Loucy (cell line): ENCODE measurements around the gene CCDC187.

Experiments
- H2AFZ ChIP-seq: fragments of 200-600 bp; sonication (generic); 2 replicates; pipeline ENCODE4 v1.6.0; 2016; ENCODE audit warnings: antibody characterized with exemption, mild to moderate bottlenecking, low read length, moderate library complexity
- H3F3A ChIP-seq: fragments of 200-600 bp; 2 replicates; pipeline ENCODE4 v1.6.0; 2016; ENCODE audit warnings: antibody characterized with exemption, low read depth, mild to moderate bottlenecking
- H3K27me3 ChIP-seq: fragments of 200-600 bp; sonication (generic); 2 replicates; pipeline ENCODE4 v1.6.1; 2014; ENCODE audit warnings: low read length, mild to moderate bottlenecking; ENCODE audit not compliant: insufficient read depth, poor library complexity, severe bottlenecking
- H3K36me3 ChIP-seq: fragments of 200-600 bp; sonication (generic); 2 replicates; pipeline ENCODE4 v1.6.1; 2016; ENCODE audit warnings: low read length; ENCODE audit not compliant: insufficient read depth
- H3K4me1 ChIP-seq: fragments of 200-600 bp; sonication (generic); 2 replicates; pipeline ENCODE4 v1.5.1; 2014; ENCODE audit warnings: low read length, mild to moderate bottlenecking; ENCODE audit not compliant: insufficient read depth, poor library complexity, severe bottlenecking
- H3K4me2 ChIP-seq: fragments of 200-600 bp; sonication (generic); 2 replicates; pipeline ENCODE4 v1.6.0; 2014; ENCODE audit warnings: antibody characterized with exemption, low read length, low read depth, mild to moderate bottlenecking; ENCODE audit not compliant: poor library complexity, severe bottlenecking
- H3K4me3 ChIP-seq: fragments of 200-600 bp; sonication (generic); 2 replicates; pipeline ENCODE4 v1.5.1; 2014; ENCODE audit warnings: low read length, mild to moderate bottlenecking, mixed read lengths; ENCODE audit not compliant: poor library complexity, severe bottlenecking
- H3K79me2 ChIP-seq: fragments of 200-600 bp; sonication (generic); 2 replicates; pipeline ENCODE4 v1.6.1; 2014; ENCODE audit warnings: low read length; ENCODE audit not compliant: insufficient read depth
- H3K9ac ChIP-seq: fragments of 200-600 bp; sonication (generic); 2 replicates; pipeline ENCODE4 v1.6.0; 2014; ENCODE audit warnings: mild to moderate bottlenecking, low read depth, low read length, moderate library complexity; ENCODE audit not compliant: poor library complexity, severe bottlenecking
- H3K9me2 ChIP-seq: fragments of 200-600 bp; sonication (generic); replicated peaks from 2 replicates; pipeline ENCODE4 v1.6.1; 2016; ENCODE audit warnings: low read depth, low read length, mixed read lengths
- H3K9me3 ChIP-seq: fragments of 200-600 bp; sonication (generic); 2 replicates; pipeline ENCODE4 v1.6.1; 2014; ENCODE audit warnings: mild to moderate bottlenecking, antibody characterized with exemption, low read length, low read depth; ENCODE audit not compliant: insufficient read depth
- H4K20me1 ChIP-seq: fragments of 200-600 bp; sonication (generic); 2 replicates; pipeline ENCODE4 v1.6.0; 2014; ENCODE audit warnings: antibody characterized with exemption, low read length, mild to moderate bottlenecking; ENCODE audit not compliant: insufficient read depth, poor library complexity, severe bottlenecking
- EZH2phosphoT487 ChIP-seq: fragments of 200-600 bp; IDR thresholded peaks from 2 replicates; pipeline ENCODE4 v1.6.1; 2018; ENCODE audit warnings: antibody characterized with exemption, mild to moderate bottlenecking, moderate library complexity, borderline replicate concordance
- TF ChIP-seq, protein P1 (sequence below): fragments of 200-600 bp; sonication (generic); conservative IDR thresholded peaks from 2 replicates; pipeline ENCODE4 v1.5.1; 2014; ENCODE audit warnings: mild to moderate bottlenecking, antibody characterized with exemption, low read length

The CCDC187 gene

DNA sequence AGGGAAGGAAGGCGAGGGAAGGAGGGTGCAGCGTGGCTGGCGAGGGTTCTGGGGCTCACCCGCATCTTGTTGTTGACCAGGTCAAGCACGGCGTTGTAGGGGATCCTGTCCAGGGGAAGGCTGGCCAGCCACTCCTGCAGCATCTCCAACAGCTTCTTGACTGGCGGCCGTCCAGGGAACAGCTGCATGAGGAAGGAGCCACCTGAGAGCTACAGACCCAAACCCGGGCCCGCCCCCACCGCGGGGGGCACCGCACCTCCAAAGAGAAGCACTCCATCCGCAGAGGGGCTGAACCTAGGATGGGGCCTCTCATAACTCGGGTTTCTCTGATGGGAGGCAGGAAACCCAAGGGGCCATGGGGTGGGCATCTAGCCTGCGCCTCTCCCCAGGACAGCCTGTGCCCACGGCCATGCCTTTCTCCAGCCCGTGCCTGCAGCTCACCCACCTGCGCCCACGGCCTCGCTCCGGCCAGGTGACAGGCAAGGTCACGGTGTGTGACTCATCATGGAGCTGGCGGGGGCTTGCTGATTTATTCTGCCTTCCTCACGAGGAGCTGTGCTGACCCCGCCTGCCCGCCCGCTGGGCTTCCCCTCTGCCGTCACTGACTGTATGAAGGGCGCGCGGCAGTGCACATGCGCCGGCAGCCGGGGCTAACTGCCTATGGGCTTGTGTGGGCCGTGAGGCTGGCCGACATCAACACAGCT lies 87.2 kb downstream of the CCDC187 start:
- H2AFZ ChIP-seq, result no peak overlapping the region
- TF ChIP-seq, protein P1, sequence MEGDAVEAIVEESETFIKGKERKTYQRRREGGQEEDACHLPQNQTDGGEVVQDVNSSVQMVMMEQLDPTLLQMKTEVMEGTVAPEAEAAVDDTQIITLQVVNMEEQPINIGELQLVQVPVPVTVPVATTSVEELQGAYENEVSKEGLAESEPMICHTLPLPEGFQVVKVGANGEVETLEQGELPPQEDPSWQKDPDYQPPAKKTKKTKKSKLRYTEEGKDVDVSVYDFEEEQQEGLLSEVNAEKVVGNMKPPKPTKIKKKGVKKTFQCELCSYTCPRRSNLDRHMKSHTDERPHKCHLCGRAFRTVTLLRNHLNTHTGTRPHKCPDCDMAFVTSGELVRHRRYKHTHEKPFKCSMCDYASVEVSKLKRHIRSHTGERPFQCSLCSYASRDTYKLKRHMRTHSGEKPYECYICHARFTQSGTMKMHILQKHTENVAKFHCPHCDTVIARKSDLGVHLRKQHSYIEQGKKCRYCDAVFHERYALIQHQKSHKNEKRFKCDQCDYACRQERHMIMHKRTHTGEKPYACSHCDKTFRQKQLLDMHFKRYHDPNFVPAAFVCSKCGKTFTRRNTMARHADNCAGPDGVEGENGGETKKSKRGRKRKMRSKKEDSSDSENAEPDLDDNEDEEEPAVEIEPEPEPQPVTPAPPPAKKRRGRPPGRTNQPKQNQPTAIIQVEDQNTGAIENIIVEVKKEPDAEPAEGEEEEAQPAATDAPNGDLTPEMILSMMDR, result no peak
- no peak for TF ChIP-seq EZH2phosphoT487
- H4K20me1 ChIP-seq, result peaks cover 4% of the 10 kb centered on the region
- H3K9ac ChIP-seq, result no peak overlapping the region
- peaks cover 13% of the 10 kb centered on the region for H3K4me1 ChIP-seq
- H3K9me3 ChIP-seq, result no peaks in the 10 kb centered on the region
- H3K4me2 ChIP-seq, result no peak overlapping the region
- no peaks in the 10 kb centered on the region for H3F3A ChIP-seq
- H3K4me3 ChIP-seq, result no peak overlapping the region
- H3K9me2 ChIP-seq, result no peaks in the 10 kb centered on the region
- H3K36me3 ChIP-seq, result peaks cover 79% of the 10 kb centered on the region; the same call in 1 of the 2 replicates
- no peaks in the 10 kb centered on the region for H3K27me3 ChIP-seq
- peaks cover 15% of the 10 kb centered on the region; the same call in 1 of the 2 replicates for H3K79me2 ChIP-seq

GRCh38 chr9:136213733-136214132 lies 90.2 kb downstream of the CCDC187 start:
- Histone ChIP-seq H3K9me3 (no peaks in the 10 kb centered on the region), H3F3A (no peaks in the 10 kb centered on the region), H3K9ac (no peak overlapping the region), H3K9me2 (no peaks in the 10 kb centered on the region), H4K20me1 (peaks cover 2% of the 10 kb centered on the region), H3K27me3 (no peaks in the 10 kb centered on the region), H3K4me3 (no peak overlapping the region), H2AFZ (no peak overlapping the region), H3K36me3 (peaks cover 91% of the 10 kb centered on the region; the same call in 1 of the 2 replicates), H3K4me2 (no peak overlapping the region), H3K79me2 (peaks cover 2% of the 10 kb centered on the region; the same call in 1 of the 2 replicates), H3K4me1 (no peaks in the 10 kb centered on the region)
- TF ChIP-seq, protein P1, result no peak
- TF ChIP-seq EZH2phosphoT487, result no peak

DNA sequence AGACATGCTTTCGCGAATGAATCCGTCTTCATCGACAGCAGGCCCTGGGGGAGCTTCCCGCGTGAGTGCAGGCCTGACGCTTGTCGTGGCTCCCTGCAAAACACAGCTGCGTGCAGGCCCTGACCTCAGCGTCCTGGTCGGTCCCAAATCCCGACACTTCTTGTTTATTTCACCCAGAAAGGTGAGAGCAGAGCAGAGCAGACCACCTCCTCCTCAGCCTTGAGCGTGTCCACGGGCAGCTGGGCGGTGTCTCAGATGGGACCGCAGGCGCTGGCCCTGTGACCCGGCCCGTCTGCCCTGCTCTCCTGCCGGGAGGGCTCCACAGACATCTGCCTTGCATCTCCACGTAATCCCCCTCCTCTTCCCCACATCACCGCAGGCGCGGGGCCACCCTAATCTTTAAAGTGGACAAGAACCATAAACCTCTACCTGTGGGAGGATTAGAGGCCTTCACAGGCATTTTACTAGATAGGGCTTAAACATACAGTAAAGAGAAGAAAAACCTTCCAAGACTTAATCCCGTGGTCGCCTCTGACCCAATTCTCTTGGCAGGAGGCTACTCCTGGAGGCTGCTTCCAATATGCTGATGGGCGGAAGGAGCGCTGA lies 91.4 kb downstream of the CCDC187 start:
- Histone ChIP-seq H3K4me2 (no peak overlapping the region), H3K9ac (no peak overlapping the region), H2AFZ (no peak overlapping the region), H3K36me3 (peaks cover 86% of the 10 kb centered on the region; the same call in 1 of the 2 replicates), H3K9me3 (no peaks in the 10 kb centered on the region), H3K79me2 (no peaks in the 10 kb centered on the region), H3F3A (no peaks in the 10 kb centered on the region), H3K4me3 (no peak overlapping the region), H3K27me3 (no peaks in the 10 kb centered on the region), H3K4me1 (no peaks in the 10 kb centered on the region), H3K9me2 (no peaks in the 10 kb centered on the region), H4K20me1 (no peaks in the 10 kb centered on the region)
- no peak for TF ChIP-seq EZH2phosphoT487
- TF ChIP-seq, protein P1, result no peak
